HL-60 (cell line): ENCODE results near the gene ZNF200.

ENCODE experiments used
- DNase-seq, 2 experiments: peaks; one replicate each; pipeline ENCODE4 v3.0.0-alpha.2; 2010 to 2020; ENCODE audit warnings: low read depth in 1 of 2, low spot score in 1 of 2
- H3K27ac ChIP-seq: fragments of 250-450 bp; sonication (Bioruptor Pico); replicated peaks from 2 replicates; pipeline ENCODE4 v1.5.1; 2020; ENCODE audit warnings: mild to moderate bottlenecking, moderate library complexity
- H3K27me3 ChIP-seq: fragments of 250-450 bp; sonication (Bioruptor Pico); 2 replicates; pipeline ENCODE4 v1.5.1; 2021; ENCODE audit warnings: mild to moderate bottlenecking, moderate library complexity; ENCODE audit not compliant: insufficient read depth, poor library complexity, severe bottlenecking
- H3K4me3 ChIP-seq: replicated peaks from 2 replicates; pipeline ENCODE4 v1.5.1; 2011; ENCODE audit warnings: mild to moderate bottlenecking, control low read depth, low read length; ENCODE audit not compliant: insufficient read depth
- GABPA ChIP-seq: IDR thresholded peaks from 2 replicates; pipeline ENCODE4 v1.6.1; 2012; ENCODE audit warnings: low read depth
- POLR2AphosphoS5 ChIP-seq: IDR thresholded peaks from 2 replicates; pipeline ENCODE4 v1.6.1; 2012; ENCODE audit warnings: low read depth
- SPI1 ChIP-seq: IDR thresholded peaks from 2 replicates; pipeline ENCODE4 v1.6.1; 2012; ENCODE audit warnings: low read depth, mild to moderate bottlenecking, borderline replicate concordance
- TF ChIP-seq, protein P1 (sequence below): IDR thresholded peaks from 2 replicates; pipeline ENCODE4 v1.6.1; 2012; ENCODE audit warnings: low read depth; ENCODE audit not compliant: insufficient replicate concordance
- TF ChIP-seq, protein P2 (sequence below): IDR thresholded peaks from one replicate; pipeline ENCODE4 v1.5.1; 2011; ENCODE audit warnings: low read length, control low read depth, inconsistent platforms; ENCODE audit not compliant: insufficient read depth

ZNF200 gene

DNA sequence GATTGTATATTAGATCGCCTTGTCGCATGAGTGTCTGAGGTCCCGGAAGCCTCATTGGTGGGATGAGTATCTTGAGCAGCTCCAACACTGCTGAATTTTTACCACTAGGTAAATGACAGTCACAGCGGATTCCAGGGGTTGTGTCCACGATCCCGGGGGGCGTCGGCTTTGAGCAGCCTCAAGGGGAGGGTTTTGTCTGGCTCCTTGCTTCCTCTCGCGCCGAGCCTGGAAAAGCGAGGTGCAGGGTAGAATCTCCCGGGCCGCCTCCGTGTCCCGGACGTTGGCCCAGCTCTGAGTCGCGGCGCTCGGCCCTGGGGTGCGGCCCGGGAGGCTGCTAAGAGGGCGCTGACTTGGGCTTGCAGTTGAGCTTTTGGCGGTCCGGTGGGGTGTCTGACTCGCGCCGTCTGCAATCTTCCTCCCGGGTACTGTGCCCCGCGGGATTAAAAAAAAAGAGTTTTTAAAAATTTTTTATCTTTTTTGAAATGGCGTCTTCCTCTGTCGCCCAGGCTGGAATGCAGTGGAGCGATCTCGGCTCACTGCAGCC is 42.4 kb downstream of the ZNF200 start:
- H3K4me3 ChIP-seq = no peak overlapping the region
- no peak for DNase-seq
- no peak overlapping the region for H3K27ac ChIP-seq
- TF ChIP-seq, protein P1, sequence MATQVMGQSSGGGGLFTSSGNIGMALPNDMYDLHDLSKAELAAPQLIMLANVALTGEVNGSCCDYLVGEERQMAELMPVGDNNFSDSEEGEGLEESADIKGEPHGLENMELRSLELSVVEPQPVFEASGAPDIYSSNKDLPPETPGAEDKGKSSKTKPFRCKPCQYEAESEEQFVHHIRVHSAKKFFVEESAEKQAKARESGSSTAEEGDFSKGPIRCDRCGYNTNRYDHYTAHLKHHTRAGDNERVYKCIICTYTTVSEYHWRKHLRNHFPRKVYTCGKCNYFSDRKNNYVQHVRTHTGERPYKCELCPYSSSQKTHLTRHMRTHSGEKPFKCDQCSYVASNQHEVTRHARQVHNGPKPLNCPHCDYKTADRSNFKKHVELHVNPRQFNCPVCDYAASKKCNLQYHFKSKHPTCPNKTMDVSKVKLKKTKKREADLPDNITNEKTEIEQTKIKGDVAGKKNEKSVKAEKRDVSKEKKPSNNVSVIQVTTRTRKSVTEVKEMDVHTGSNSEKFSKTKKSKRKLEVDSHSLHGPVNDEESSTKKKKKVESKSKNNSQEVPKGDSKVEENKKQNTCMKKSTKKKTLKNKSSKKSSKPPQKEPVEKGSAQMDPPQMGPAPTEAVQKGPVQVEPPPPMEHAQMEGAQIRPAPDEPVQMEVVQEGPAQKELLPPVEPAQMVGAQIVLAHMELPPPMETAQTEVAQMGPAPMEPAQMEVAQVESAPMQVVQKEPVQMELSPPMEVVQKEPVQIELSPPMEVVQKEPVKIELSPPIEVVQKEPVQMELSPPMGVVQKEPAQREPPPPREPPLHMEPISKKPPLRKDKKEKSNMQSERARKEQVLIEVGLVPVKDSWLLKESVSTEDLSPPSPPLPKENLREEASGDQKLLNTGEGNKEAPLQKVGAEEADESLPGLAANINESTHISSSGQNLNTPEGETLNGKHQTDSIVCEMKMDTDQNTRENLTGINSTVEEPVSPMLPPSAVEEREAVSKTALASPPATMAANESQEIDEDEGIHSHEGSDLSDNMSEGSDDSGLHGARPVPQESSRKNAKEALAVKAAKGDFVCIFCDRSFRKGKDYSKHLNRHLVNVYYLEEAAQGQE = no peak
- TF ChIP-seq SPI1 = no peak
- TF ChIP-seq GABPA = no peak
- TF ChIP-seq, protein P2, sequence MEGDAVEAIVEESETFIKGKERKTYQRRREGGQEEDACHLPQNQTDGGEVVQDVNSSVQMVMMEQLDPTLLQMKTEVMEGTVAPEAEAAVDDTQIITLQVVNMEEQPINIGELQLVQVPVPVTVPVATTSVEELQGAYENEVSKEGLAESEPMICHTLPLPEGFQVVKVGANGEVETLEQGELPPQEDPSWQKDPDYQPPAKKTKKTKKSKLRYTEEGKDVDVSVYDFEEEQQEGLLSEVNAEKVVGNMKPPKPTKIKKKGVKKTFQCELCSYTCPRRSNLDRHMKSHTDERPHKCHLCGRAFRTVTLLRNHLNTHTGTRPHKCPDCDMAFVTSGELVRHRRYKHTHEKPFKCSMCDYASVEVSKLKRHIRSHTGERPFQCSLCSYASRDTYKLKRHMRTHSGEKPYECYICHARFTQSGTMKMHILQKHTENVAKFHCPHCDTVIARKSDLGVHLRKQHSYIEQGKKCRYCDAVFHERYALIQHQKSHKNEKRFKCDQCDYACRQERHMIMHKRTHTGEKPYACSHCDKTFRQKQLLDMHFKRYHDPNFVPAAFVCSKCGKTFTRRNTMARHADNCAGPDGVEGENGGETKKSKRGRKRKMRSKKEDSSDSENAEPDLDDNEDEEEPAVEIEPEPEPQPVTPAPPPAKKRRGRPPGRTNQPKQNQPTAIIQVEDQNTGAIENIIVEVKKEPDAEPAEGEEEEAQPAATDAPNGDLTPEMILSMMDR = no peak
- TF ChIP-seq POLR2AphosphoS5 = no peak
- H3K27me3 ChIP-seq = peaks cover 36% of the 10 kb centered on the region

DNA sequence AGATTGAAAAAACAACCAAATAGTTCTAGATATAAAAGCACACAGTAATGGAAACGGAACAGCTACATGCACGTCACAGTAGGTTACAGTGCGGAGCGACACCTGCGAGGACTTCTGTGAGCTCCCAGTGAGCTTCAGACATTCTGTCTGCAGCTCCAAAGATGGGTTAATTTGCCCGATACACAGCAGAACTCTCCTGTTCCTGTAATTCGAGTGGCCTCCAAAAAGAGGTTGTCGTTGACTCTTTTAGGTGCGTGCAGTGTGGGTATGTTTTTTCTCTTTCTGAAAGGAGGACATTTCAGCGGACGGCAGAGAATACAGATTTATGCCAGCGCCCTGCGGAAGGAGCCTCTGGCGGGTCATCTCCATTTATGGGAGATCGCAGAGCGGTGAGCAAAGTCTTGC is 44.0 kb downstream of the ZNF200 start:
- peaks cover 37% of the 10 kb centered on the region for H3K27me3 ChIP-seq
- H3K4me3 ChIP-seq = no peak overlapping the region
- no peak overlapping the region for H3K27ac ChIP-seq
- no peak for DNase-seq
- TF ChIP-seq, protein P2 = no peak
- no peak for TF ChIP-seq SPI1
- no peak for TF ChIP-seq GABPA
- TF ChIP-seq POLR2AphosphoS5 = no peak
- TF ChIP-seq, protein P1 = no peak

DNA sequence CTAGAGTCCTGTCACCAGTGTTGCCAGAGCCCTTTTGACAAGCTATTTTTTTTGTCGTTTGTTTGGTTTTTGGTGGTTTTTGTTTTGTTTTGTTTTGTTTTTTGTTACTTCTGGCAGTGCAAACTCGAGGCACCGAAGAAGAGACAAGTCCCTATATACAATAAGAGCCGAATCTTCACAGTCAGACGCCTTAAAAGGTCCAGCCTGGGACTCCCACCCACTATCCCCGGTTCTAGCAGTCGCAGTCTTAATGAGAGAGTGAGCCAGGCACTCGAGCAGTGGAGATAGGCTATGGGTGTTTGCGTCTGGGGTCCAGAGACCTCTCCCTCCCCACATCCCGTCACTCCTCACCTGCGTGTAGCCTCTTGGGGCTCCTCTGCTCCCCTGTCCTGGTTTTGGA is 45.1 kb downstream of the ZNF200 start:
- peaks cover 35% of the 10 kb centered on the region for H3K27me3 ChIP-seq
- no peak for TF ChIP-seq GABPA
- TF ChIP-seq, protein P2 = no peak
- TF ChIP-seq POLR2AphosphoS5 = no peak
- TF ChIP-seq, protein P1 = no peak
- no peak for TF ChIP-seq SPI1
- no peak overlapping the region for H3K4me3 ChIP-seq
- DNase-seq = no peak
- no peak overlapping the region for H3K27ac ChIP-seq
